ENCODE data around the gene CABP1. TPM values are rescaled to one million over a fixed set of nuclear protein-coding genes. Genes with fewer than 3 reads are reported as not detected.
A peak's percentile ranks its signal among the peaks of the same experiment; 100 is the strongest.

The CABP1 gene
- total RNA-seq, 1 donor from 2014 or later, result 0.27 TPM

DNA sequence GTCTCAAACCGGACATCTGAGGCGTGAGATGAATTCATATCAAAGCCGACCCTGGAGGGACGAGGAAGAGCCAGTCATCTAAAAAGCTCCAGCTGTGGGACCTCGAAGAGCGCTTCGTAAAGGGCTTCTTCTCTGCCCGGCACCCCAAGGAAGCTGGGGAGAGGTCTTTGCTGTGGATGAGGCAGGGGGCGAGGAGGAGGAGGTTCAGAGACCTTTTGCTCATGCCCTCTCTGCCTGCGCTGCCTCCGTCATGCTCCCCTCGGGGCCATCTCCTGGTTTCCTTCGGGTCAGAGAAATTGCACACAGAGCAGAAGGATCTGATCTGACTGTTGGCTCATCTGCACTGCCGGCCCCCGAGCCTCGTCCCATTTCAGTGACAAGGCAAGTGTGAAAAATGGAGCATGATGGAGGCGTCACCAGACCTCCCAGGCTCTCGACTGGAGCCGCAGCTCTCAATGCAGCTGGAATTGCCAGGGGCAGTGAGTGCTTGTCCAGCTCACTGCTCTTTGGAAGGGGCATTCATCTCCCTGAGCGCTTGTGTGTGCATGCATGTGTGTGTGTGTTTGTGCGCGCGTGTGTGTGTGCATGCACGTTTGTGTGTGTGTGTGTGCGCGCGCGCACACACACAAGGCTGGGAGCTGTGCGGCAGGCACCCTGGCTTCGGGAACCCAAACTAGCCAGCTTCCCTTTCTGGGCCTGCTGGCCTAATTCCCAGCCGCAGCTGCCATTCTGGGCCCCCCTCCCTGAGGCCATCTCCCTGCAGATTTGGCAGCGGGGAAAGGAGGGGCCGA, 9.2 kb downstream of the CABP1 start:
- intact Hi-C loops (cut with micrococcal nuclease), result loop anchor here (5.0 kb wide), 3 partner anchors 212 to 463 kb away; partner anchors contain the start of genes COX6A1 and SPPL3
- peaks cover 48% of the 10 kb centered on the region for H3K27me3 Mint-ChIP-seq

DNA sequence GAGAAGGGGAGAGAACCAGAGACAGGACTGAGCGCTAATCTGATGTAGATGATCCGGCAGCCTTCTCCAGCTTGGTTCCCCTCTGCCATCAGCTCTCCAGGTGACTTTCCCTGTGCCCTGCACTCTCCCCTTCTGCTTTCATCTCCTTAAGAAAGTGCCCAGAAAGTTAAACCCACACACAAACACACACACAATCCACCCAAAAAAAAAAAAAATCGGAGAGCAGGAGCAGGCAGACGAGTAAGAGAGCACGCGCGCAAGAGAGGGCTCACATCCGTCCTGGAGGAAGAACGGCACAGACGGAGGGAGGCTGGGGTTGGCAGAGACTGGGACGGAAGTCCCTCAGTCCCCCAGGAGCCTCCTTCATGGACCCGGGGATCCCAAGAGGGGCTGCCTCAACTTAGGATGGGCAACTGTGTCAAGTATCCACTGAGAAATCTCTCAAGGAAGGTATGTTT, 9.8 kb downstream of the CABP1 start:
- intact Hi-C loops (cut with micrococcal nuclease), result no loop called here
- H3K4me3 Mint-ChIP-seq, result no peak overlapping the region
- no peaks in the 10 kb centered on the region for H3K9me3 Mint-ChIP-seq
- TF ChIP-seq, protein P1, sequence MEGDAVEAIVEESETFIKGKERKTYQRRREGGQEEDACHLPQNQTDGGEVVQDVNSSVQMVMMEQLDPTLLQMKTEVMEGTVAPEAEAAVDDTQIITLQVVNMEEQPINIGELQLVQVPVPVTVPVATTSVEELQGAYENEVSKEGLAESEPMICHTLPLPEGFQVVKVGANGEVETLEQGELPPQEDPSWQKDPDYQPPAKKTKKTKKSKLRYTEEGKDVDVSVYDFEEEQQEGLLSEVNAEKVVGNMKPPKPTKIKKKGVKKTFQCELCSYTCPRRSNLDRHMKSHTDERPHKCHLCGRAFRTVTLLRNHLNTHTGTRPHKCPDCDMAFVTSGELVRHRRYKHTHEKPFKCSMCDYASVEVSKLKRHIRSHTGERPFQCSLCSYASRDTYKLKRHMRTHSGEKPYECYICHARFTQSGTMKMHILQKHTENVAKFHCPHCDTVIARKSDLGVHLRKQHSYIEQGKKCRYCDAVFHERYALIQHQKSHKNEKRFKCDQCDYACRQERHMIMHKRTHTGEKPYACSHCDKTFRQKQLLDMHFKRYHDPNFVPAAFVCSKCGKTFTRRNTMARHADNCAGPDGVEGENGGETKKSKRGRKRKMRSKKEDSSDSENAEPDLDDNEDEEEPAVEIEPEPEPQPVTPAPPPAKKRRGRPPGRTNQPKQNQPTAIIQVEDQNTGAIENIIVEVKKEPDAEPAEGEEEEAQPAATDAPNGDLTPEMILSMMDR (IDR thresholded peaks at IDR 0.05), result no peak
- ATAC-seq (ENCODE audit: low read depth) (no peak), DNase-seq (no peak)
- H3K36me3 Mint-ChIP-seq (ENCODE audit: low read depth), result no peaks in the 10 kb centered on the region
- CTCF ChIA-PET, result interaction anchor here (1.2 to 5.9 kb wide), 11 partner anchors 13 to 322 kb away, joined by 3 to 63 read pairs (median 27); partner anchors contain the start of genes MLEC and POP5
- POLR2A ChIA-PET, result interaction anchor here (0.7 to 4.4 kb wide), 5 partner anchors 16 to 1011 kb away, joined by 3 to 59 read pairs (median 13); partner anchors contain the start of gene MLEC
- H3K4me1 Mint-ChIP-seq, result peaks cover 26% of the 10 kb centered on the region
- no peak overlapping the region for H3K27ac Mint-ChIP-seq
- H3K27me3 Mint-ChIP-seq, result peaks cover 46% of the 10 kb centered on the region

More for the DNA sequence above, 9.2 kb downstream of the CABP1 start:
- Mint-ChIP-seq H3K9me3 (no peaks in the 10 kb centered on the region), H3K36me3 (ENCODE audit: low read depth) (no peaks in the 10 kb centered on the region), H3K4me3 (peak overlapping the region; percentile 75), H3K27ac (peak overlapping the region; percentile 44), H3K4me1 (peaks cover 26% of the 10 kb centered on the region)
- CTCF ChIA-PET, result interaction anchor here (0.9 to 5.9 kb wide), 18 partner anchors 14 to 323 kb away, joined by 3 to 63 read pairs (median 8); partner anchors contain the start of genes MLEC and POP5
- POLR2A ChIA-PET, result interaction anchor here (0.6 to 4.4 kb wide), 9 partner anchors 14 to 1011 kb away, joined by 3 to 59 read pairs (median 7); partner anchors contain the start of gene MLEC
- no peak for DNase-seq
- no peak for ATAC-seq (ENCODE audit: low read depth)
- TF ChIP-seq, protein P1 (IDR thresholded peaks at IDR 0.05), result peak; percentile 50

DNA sequence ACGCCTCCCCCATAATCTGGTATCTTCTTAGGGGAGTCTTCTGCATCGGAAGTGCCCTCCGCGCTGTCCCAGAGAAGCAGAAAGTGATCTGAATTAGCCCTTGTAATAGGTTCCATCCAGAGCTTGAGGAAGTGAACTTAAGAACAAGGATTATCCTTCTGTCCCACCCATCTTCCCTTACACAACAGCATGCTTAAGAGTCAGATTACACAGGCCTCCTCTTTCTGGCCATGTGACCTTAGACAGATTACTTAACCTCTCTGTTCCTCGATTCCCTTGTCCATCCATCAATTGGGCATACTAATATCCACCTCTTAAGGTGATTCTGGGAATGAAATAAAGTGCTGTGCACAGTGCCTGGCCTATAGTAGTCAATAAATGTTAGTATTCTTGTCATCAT, 11.4 kb downstream of the CABP1 start:
- no peaks in the 10 kb centered on the region for H3K9me3 Mint-ChIP-seq
- intact Hi-C loops (cut with micrococcal nuclease), result no loop called here
- ChIA-PET POLR2A (interaction anchor here (0.5 to 0.6 kb wide), 2 partner anchors 30 to 227 kb away, joined by 5 to 6 read pairs; no protein-coding TSS in a partner anchor), CTCF (interaction anchor here (0.6 kb wide), 1 partner anchor 292 kb away, joined by 3 read pairs; no protein-coding TSS in a partner anchor)
- TF ChIP-seq, protein P1 (IDR thresholded peaks at IDR 0.05), result no peak
- peaks cover 24% of the 10 kb centered on the region for H3K4me1 Mint-ChIP-seq
- ATAC-seq (ENCODE audit: low read depth) (no peak), DNase-seq (no peak)
- no peaks in the 10 kb centered on the region for H3K36me3 Mint-ChIP-seq (ENCODE audit: low read depth)
- H3K4me3 Mint-ChIP-seq, result no peak overlapping the region
- H3K27me3 Mint-ChIP-seq, result peaks cover 36% of the 10 kb centered on the region
- H3K27ac Mint-ChIP-seq, result no peak overlapping the region

DNA sequence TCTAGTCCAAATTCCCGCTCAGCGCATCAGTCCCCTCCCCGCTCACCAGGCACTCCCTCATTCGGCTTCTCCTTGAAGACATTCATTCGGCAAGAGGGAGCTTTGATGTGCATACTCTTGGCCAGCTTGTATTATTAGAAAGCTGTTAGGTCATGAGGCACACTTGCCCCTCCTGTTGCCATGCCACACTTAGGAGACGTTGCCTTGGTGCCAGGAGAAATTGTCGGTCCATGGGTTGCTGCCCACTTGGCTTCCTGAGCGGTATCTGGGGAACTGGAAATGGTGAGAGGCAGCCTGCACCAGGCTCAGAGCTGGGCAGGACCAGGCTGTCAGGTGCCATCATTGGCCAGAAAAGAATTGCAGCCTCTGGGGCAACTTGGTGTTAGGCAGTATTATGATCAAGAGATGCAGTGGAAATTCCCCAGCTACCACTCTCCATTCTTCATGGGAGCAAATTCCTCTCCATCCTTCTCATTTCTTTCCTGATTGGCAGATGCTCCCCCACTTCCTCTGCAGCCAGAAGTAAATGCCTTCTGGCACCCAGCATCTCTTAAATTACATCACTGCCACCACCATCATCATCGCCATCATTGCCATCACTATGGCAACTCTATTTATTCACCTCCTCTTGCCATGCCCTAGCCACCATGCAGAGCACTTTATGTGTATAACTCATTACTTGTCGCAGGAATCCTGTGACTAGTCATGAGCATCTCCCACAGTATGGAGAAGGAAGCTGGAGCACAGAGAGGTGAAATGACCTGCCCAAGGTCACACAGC, 12.4 kb downstream of the CABP1 start:
- H3K9me3 Mint-ChIP-seq, result no peaks in the 10 kb centered on the region
- H3K27me3 Mint-ChIP-seq, result peaks cover 35% of the 10 kb centered on the region
- TF ChIP-seq, protein P1 (IDR thresholded peaks at IDR 0.05), result no peak
- H3K27ac Mint-ChIP-seq, result no peak overlapping the region
- no peak for DNase-seq
- ChIA-PET CTCF (interaction anchor here (1.3 kb wide), 1 partner anchor 38 kb away, joined by 4 read pairs; no protein-coding TSS in a partner anchor), POLR2A (no interaction called here)
- no peak for ATAC-seq (ENCODE audit: low read depth)
- intact Hi-C loops (cut with micrococcal nuclease), result no loop called here
- no peaks in the 10 kb centered on the region for H3K36me3 Mint-ChIP-seq (ENCODE audit: low read depth)
- H3K4me3 Mint-ChIP-seq, result no peak overlapping the region
- H3K4me1 Mint-ChIP-seq, result peaks cover 20% of the 10 kb centered on the region
